H1 (cell line): ENCODE data around the gene TMEM204. TPM values are rescaled to one million over a fixed set of nuclear protein-coding genes. Genes with fewer than 3 reads are reported as not detected.

Experiments
- JUN ChIP-seq: IDR thresholded peaks from 2 replicates; pipeline ENCODE4 v1.6.1; 2011; ENCODE audit warnings: low read depth, mild to moderate bottlenecking, improper control_type of control experiment, low read length
- KDM1A ChIP-seq: fragments of 200-600, 300-600 bp; sonication (generic); IDR thresholded peaks from 2 replicates; pipeline ENCODE4 v1.7.1; 2016; ENCODE audit warnings: mild to moderate bottlenecking, low read length, borderline replicate concordance
- MAFK ChIP-seq: IDR thresholded peaks from 2 replicates; pipeline ENCODE4 v1.6.1; 2012; ENCODE audit warnings: low read depth, mild to moderate bottlenecking, improper control_type of control experiment, low read length
- RAD21 ChIP-seq, 2 experiments: IDR thresholded peaks in 1 of 2; conservative IDR thresholded peaks in 1 of 2; 2 replicates each; pipeline ENCODE4 v1.6.1; 2011; ENCODE audit warnings: low read depth in 2 of 2, low read length in 2 of 2, improper control_type of control experiment in 1 of 2, inconsistent platforms in 1 of 2, mild to moderate bottlenecking in 1 of 2, moderate library complexity in 1 of 2
- polyA plus RNA-seq, 7 experiments: library from polyadenylated mRNA; depleted of rRNA in 3 of 7; stranded (reverse) in 5 of 7; unstranded in 2 of 7; fragments of >200 nt in 5 of 7; fragments of 200-250 nt in 2 of 7; gene quantifications; 1 replicate in 5 of 7; 2 replicates in 1 of 7; 4 replicates in 1 of 7; pipeline versions ENCODE4 v1.2.1 to v1.2.3, GENCODE V29; 2011 to 2013; ENCODE audit warnings: missing spikeins in 2 of 7, mixed read lengths in 2 of 7
- total RNA-seq: library from RNA; stranded (reverse); fragmentation: NEBNext Ultra II Directional; extraction: Animal tissue kit (Norgen Biotek cat#: 25700); gene quantifications from 2 replicates; pipeline ENCODE4 v1.2.1, GENCODE V29; 2021

TMEM204 gene
- total and polyA plus RNA-seq, 2 of the 8 experiments (the other 6 are each of a cell fraction or from before 2014, with no cell fraction given): not detected

- TF ChIP-seq JUN (no peak), KDM1A (no peak), MAFK (no peak), RAD21 (IDR thresholded peaks at IDR 0.05 in 1 of 2, conservative IDR thresholded peaks at IDR 0.05 in 1 of 2; ENCODE audit: low read depth in 2 of 2, low read length in 2 of 2) (no peak)
- TF ChIP-seq, all 59 proteins: peak for 0
Measured at GRCh38 chr16:1532771-1533170, 695 bp upstream of the TMEM204 start (continued).
